ENCODE data around the gene VCL.

- TF ChIP-seq CTCF (conservative IDR thresholded peaks at IDR 0.05 in 1 of 2, IDR thresholded peaks at IDR 0.05 in 1 of 2; ENCODE audit: low read depth in 1 of 2, low read length in 2 of 2) = no peak
- TF ChIP-seq EZH2 (IDR thresholded peaks at IDR 0.05; ENCODE audit: low read length, missing control alignments) = no peak
Observed at GRCh38 chr10:74097776-74098175, 99.9 kb downstream of the VCL start.
